C4-2B (cell line): Measurements from ENCODE around the gene MOCOS.

Source experiments
- CTCF ChIP-seq: fragments of 450-650 bp; conservative IDR thresholded peaks from 2 replicates; pipeline ENCODE4 v1.5.1; 2017; ENCODE audit warnings: mild to moderate bottlenecking
- ZFX ChIP-seq: fragments of 450-650 bp; IDR thresholded peaks from 2 replicates; pipeline ENCODE4 v1.6.1; 2017

- TF ChIP-seq CTCF (no peak), ZFX (no peak)
Measured at GRCh38 chr18:36283448-36283847, 96.2 kb downstream of the MOCOS start.
